Measurements from ENCODE around the gene PAX7. TPM values are rescaled to one million over a fixed set of nuclear protein-coding genes. Genes with fewer than 3 reads are reported as not detected.

Gene PAX7
- total RNA-seq, 2 donors from 2014 or later: not detected

- Histone ChIP-seq H3K9me3 (no peaks in the 10 kb centered on the region), H3K36me3 (no peaks in the 10 kb centered on the region), H3K27me3 (peaks cover 92% of the 10 kb centered on the region), H3K4me1 (no peaks in the 10 kb centered on the region), H3K4me3 (no peak overlapping the region), H3K27ac (no peak overlapping the region), H3K9ac (ENCODE audit: low read depth in 2 of 2, low read length in 2 of 2) (no peak overlapping the region)
- TF ChIP-seq, protein P1, sequence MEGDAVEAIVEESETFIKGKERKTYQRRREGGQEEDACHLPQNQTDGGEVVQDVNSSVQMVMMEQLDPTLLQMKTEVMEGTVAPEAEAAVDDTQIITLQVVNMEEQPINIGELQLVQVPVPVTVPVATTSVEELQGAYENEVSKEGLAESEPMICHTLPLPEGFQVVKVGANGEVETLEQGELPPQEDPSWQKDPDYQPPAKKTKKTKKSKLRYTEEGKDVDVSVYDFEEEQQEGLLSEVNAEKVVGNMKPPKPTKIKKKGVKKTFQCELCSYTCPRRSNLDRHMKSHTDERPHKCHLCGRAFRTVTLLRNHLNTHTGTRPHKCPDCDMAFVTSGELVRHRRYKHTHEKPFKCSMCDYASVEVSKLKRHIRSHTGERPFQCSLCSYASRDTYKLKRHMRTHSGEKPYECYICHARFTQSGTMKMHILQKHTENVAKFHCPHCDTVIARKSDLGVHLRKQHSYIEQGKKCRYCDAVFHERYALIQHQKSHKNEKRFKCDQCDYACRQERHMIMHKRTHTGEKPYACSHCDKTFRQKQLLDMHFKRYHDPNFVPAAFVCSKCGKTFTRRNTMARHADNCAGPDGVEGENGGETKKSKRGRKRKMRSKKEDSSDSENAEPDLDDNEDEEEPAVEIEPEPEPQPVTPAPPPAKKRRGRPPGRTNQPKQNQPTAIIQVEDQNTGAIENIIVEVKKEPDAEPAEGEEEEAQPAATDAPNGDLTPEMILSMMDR (IDR thresholded peaks at IDR 0.05): no peak
- DNase-seq: no peak
- intact Hi-C loops (cut with DNase I): no loop called here
Observed at GRCh38 chr1:18649693-18650370, 19.2 kb downstream of the PAX7 start.

DNA sequence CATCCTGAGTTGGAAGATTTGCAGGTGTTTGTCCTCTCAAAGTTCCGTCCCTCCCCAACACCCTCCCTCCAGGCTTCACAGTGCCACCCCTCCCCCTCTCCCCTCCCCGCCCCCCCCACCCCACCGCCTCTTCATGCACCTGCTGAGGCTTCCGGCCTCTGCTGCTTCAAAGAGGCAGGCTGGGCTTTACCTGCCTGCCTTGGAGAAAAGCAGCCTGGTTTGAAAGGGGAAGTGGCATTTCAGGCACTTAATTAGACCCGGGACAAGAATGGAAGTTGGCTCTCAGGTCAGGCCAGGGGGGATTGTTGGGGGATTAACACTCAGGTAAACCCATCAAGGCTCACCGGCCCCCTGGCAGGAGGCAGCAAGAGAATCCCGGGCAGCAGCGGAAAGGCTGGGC lies 21.1 kb downstream of the PAX7 start:
- TF ChIP-seq, protein P1 (IDR thresholded peaks at IDR 0.05): no peak
- intact Hi-C loops (cut with DNase I): no loop called here

DNA sequence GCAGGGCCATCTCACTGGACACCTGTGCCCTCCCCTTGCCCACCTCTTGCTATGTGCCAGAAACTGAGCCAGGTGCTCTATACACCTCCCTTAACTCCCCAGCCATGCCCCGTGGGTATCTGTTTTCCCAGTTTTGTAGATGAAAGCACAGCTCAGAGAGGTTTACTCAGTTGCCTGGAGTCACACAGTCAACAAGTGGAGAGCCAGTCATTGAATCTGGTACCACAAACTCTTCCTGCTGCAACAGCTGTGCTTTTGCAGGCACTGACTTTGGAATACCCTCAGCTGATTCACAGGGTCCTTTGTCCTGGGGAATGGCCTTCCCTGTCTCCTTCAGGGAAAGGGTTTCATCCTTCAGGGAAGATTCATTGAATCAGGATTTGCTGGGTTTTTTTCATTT lies 22.1 kb downstream of the PAX7 start:
- TF ChIP-seq, protein P1 (IDR thresholded peaks at IDR 0.05): no peak
- H3K4me1 ChIP-seq: no peaks in the 10 kb centered on the region
- H3K27me3 ChIP-seq: peaks cover 63% of the 10 kb centered on the region
- intact Hi-C loops (cut with DNase I): no loop called here
- no peaks in the 10 kb centered on the region for H3K9me3 ChIP-seq
- no peak overlapping the region for H3K9ac ChIP-seq (ENCODE audit: low read depth in 2 of 2, low read length in 2 of 2)
- H3K4me3 ChIP-seq: no peak overlapping the region
- no peak overlapping the region for H3K27ac ChIP-seq
- H3K36me3 ChIP-seq: no peaks in the 10 kb centered on the region
- DNase-seq: no peak

More for the DNA sequence above, 21.1 kb downstream of the PAX7 start:
- peaks cover 73% of the 10 kb centered on the region for H3K27me3 ChIP-seq
- no peak for DNase-seq
- no peak overlapping the region for H3K9ac ChIP-seq (ENCODE audit: low read depth in 2 of 2, low read length in 2 of 2)
- H3K36me3 ChIP-seq: no peaks in the 10 kb centered on the region
- no peak overlapping the region for H3K4me3 ChIP-seq
- no peaks in the 10 kb centered on the region for H3K9me3 ChIP-seq
- no peaks in the 10 kb centered on the region for H3K4me1 ChIP-seq
- no peak overlapping the region for H3K27ac ChIP-seq

- H3K27me3 ChIP-seq: peaks cover 57% of the 10 kb centered on the region
- intact Hi-C loops (cut with DNase I): no loop called here
- H3K9ac ChIP-seq (ENCODE audit: low read depth in 2 of 2, low read length in 2 of 2): no peak overlapping the region
- TF ChIP-seq, protein P1 (IDR thresholded peaks at IDR 0.05): no peak
- no peak for DNase-seq
- no peaks in the 10 kb centered on the region for H3K4me1 ChIP-seq
- H3K9me3 ChIP-seq: no peaks in the 10 kb centered on the region
- H3K36me3 ChIP-seq: no peaks in the 10 kb centered on the region
- no peak overlapping the region for H3K27ac ChIP-seq
- no peak overlapping the region for H3K4me3 ChIP-seq
Observed at GRCh38 chr1:18653367-18653766, 22.7 kb downstream of the PAX7 start.

- TF ChIP-seq, protein P1 (IDR thresholded peaks at IDR 0.05): no peak
- peaks cover 52% of the 10 kb centered on the region for H3K27me3 ChIP-seq
Observed at GRCh38 chr1:18653916-18654315, 23.3 kb downstream of the PAX7 start.

More at GRCh38 chr1:18653916-18654315, 23.3 kb downstream of the PAX7 start:
- Histone ChIP-seq H3K9me3 (no peaks in the 10 kb centered on the region), H3K36me3 (no peaks in the 10 kb centered on the region), H3K9ac (ENCODE audit: low read depth in 2 of 2, low read length in 2 of 2) (no peak overlapping the region), H3K27ac (no peak overlapping the region), H3K4me3 (no peak overlapping the region), H3K4me1 (no peaks in the 10 kb centered on the region)
- intact Hi-C loops (cut with DNase I): no loop called here
- no peak for DNase-seq

Measured in colonic mucosa (tissue), 4 donors.